Liver (tissue), 9 donors: ENCODE data around the gene ADIPOR1. TPM values are rescaled to one million over a fixed set of nuclear protein-coding genes. Genes with fewer than 3 reads are reported as not detected.
A peak's percentile ranks its signal among the peaks of the same experiment; 100 is the strongest.

Experiments used
- DNase-seq: peaks from one replicate; pipeline ENCODE4 v3.0.0-alpha.2; 2017; ENCODE audit warnings: low spot score
- H3K27ac ChIP-seq, 2 donors: one replicate each; pipeline ENCODE4 v1.7.0; 2013; ENCODE audit warnings: inconsistent platforms in 2 of 2, low read length in 2 of 2, control low read depth in 1 of 2, low read depth in 1 of 2, mild to moderate bottlenecking in 1 of 2
- H3K27me3 ChIP-seq, 4 donors: one replicate each; pipeline versions ENCODE4 v1.6.1 to v1.7.0; 2013; ENCODE audit warnings: low read length in 3 of 4, inconsistent platforms in 1 of 4, mild to moderate bottlenecking in 1 of 4, moderate library complexity in 1 of 4; ENCODE audit not compliant: control insufficient read depth in 4 of 4, insufficient read depth in 4 of 4
- H3K36me3 ChIP-seq, 4 donors: one replicate each; pipeline versions ENCODE4 v1.6.1 to v1.7.0; 2013; ENCODE audit warnings: low read length in 3 of 4, mild to moderate bottlenecking in 3 of 4, low read depth in 1 of 4, moderate library complexity in 1 of 4; ENCODE audit not compliant: control insufficient read depth in 4 of 4, insufficient read depth in 3 of 4
- H3K4me1 ChIP-seq, 4 donors: one replicate each; pipeline versions ENCODE4 v1.6.1 to v1.7.0; 2013; ENCODE audit warnings: low read length in 3 of 4, mild to moderate bottlenecking in 3 of 4, moderate library complexity in 1 of 4; ENCODE audit not compliant: control insufficient read depth in 4 of 4, insufficient read depth in 4 of 4
- H3K4me3 ChIP-seq, 3 donors: one replicate each; pipeline versions ENCODE4 v1.6.1 to v1.7.0; 2013; ENCODE audit warnings: low read length in 3 of 3, control low read depth in 1 of 3, low read depth in 1 of 3, mild to moderate bottlenecking in 1 of 3
- H3K9ac ChIP-seq, 2 donors: one replicate each; pipeline ENCODE4 v1.7.0; 2013; ENCODE audit warnings: low read length in 2 of 2, mild to moderate bottlenecking in 2 of 2, moderate library complexity in 2 of 2, control low read depth in 1 of 2, low read depth in 1 of 2
- H3K9me3 ChIP-seq, 4 donors: one replicate each; pipeline versions ENCODE4 v1.6.1 to v1.7.0; 2013; ENCODE audit warnings: low read length in 3 of 4; ENCODE audit not compliant: control insufficient read depth in 4 of 4
- CTCF ChIP-seq: fragments of 150-350 bp; IDR thresholded peaks from 2 replicates; pipeline ENCODE4 v1.5.1; 2017; ENCODE audit warnings: improper control_type of control experiment, low read depth, low read length; ENCODE audit not compliant: missing input control
- EGR1 ChIP-seq, 2 donors: IDR thresholded peaks; 2 replicates each; pipeline ENCODE4 v1.6.1; 2016 to 2018; ENCODE audit warnings: antibody characterized with exemption in 2 of 2, low read depth in 2 of 2
- FOXA1 ChIP-seq: IDR thresholded peaks from 2 replicates; pipeline ENCODE4 v1.6.1; 2016; ENCODE audit warnings: antibody characterized with exemption
- FOXA2 ChIP-seq: IDR thresholded peaks from 2 replicates; pipeline ENCODE4 v1.6.1; 2016; ENCODE audit warnings: antibody characterized with exemption
- GABPA ChIP-seq, 2 donors: IDR thresholded peaks in 1 of 2; conservative IDR thresholded peaks in 1 of 2; 2 replicates each; pipeline ENCODE4 v1.6.1; 2016; ENCODE audit warnings: antibody characterized with exemption in 2 of 2, mild to moderate bottlenecking in 1 of 2, moderate library complexity in 1 of 2
- HNF4A ChIP-seq, 2 donors: conservative IDR thresholded peaks; 2 replicates each; pipeline ENCODE4 v1.6.1; 2016; ENCODE audit warnings: antibody characterized with exemption in 2 of 2, mild to moderate bottlenecking in 2 of 2
- NR2F2 ChIP-seq: IDR thresholded peaks from 2 replicates; pipeline ENCODE4 v1.6.1; 2016; ENCODE audit warnings: antibody characterized with exemption
- RAD21 ChIP-seq, 2 donors: IDR thresholded peaks; 2 replicates each; pipeline ENCODE4 v1.6.1; 2016; ENCODE audit warnings: antibody characterized with exemption in 2 of 2, mild to moderate bottlenecking in 2 of 2
- RXRA ChIP-seq, 2 donors: IDR thresholded peaks; 2 replicates each; pipeline ENCODE4 v1.6.1; 2017 to 2018; ENCODE audit warnings: antibody characterized with exemption in 2 of 2, mild to moderate bottlenecking in 1 of 2
- SP1 ChIP-seq: IDR thresholded peaks from 2 replicates; pipeline ENCODE4 v1.6.1; 2018; ENCODE audit warnings: antibody characterized with exemption, mild to moderate bottlenecking
- TAF1 ChIP-seq: conservative IDR thresholded peaks from 2 replicates; pipeline ENCODE4 v1.6.1; 2016; ENCODE audit warnings: antibody characterized with exemption, mild to moderate bottlenecking
- YY1 ChIP-seq: IDR thresholded peaks from 2 replicates; pipeline ENCODE4 v1.6.1; 2016; ENCODE audit warnings: antibody characterized with exemption, mild to moderate bottlenecking
- whole genome bisulfite sequencing: extraction: QIAGEN DNeasy Blood & Tissue Kit; methylation state at CpG from one replicate; pipeline ENCODE4 v1.1.7; 2013; 5-methylcytosine and 5-hydroxymethylcytosine counted together
- polyA plus RNA-seq, 2 donors: library from polyadenylated mRNA; stranded (reverse) in 1 of 2; unstranded in 1 of 2; fragments of 200-250 nt in 1 of 2; fragments of >200 nt in 1 of 2; fragmentation: Nextera tagmentation in 1 of 2; extraction: Ambion mirVana in 1 of 2; gene quantifications; one replicate each; pipeline versions ENCODE4 v1.2.1 to v1.2.3, GENCODE V29; 2013 to 2015
- total RNA-seq, 2 donors: library from RNA; depleted of rRNA; stranded (reverse); fragments of >200 nt; gene quantifications; one replicate each; pipeline ENCODE4 v1.2.3, GENCODE V29; 2014
- TF ChIP-seq, protein P1 (sequence below): IDR thresholded peaks from 2 replicates; pipeline ENCODE4 v1.6.1; 2016; ENCODE audit warnings: antibody characterized with exemption
- TF ChIP-seq, protein P2 (sequence below): IDR thresholded peaks from 2 replicates; pipeline ENCODE4 v1.6.1; 2016; ENCODE audit warnings: antibody characterized with exemption
- TF ChIP-seq, protein P3 (sequence below): IDR thresholded peaks from 2 replicates; pipeline ENCODE4 v1.6.1; 2016; ENCODE audit warnings: antibody characterized with exemption
- TF ChIP-seq, protein P4 (sequence below): IDR thresholded peaks from 2 replicates; pipeline ENCODE4 v1.6.1; 2016; ENCODE audit warnings: antibody characterized with exemption, mild to moderate bottlenecking
- donor health status: healthy.
- donor health status: healthy.
- donor health status: healthy.
- donor health status: healthy.
- donor health status: healthy.

The ADIPOR1 gene
- total and polyA plus RNA-seq, 4 donors, result 58.5 to 175 (median 70.4) TPM

- H3K27me3 ChIP-seq, result no peaks in the 10 kb centered on the region
- H3K4me3 ChIP-seq, result no peak overlapping the region
- peaks cover 10 to 28% (median 18%) of the 10 kb centered on the region in 4 donors for H3K4me1 ChIP-seq
- H3K36me3 ChIP-seq, result peaks cover 12 to 28% (median 18%) of the 10 kb centered on the region in 4 donors
- H3K9me3 ChIP-seq, result no peaks in the 10 kb centered on the region
- H3K27ac ChIP-seq, result no peak overlapping the region
- no peak overlapping the region for H3K9ac ChIP-seq
- WGBS, result 94% methylated on average over 2 of the region's 2 CpGs
- TF ChIP-seq SP1, result no peak
- no peak for TF ChIP-seq TAF1
- TF ChIP-seq, protein P1, sequence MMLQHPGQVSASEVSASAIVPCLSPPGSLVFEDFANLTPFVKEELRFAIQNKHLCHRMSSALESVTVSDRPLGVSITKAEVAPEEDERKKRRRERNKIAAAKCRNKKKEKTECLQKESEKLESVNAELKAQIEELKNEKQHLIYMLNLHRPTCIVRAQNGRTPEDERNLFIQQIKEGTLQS, result no peak
- TF ChIP-seq YY1, result no peak
- TF ChIP-seq FOXA2, result no peak
- no peak for DNase-seq
These were observed 6.7 kb downstream of the ADIPOR1 start for GRCh38 chr1:202951437-202951836.

- no peak for TF ChIP-seq RAD21 (IDR thresholded peaks at IDR 0.05)
- TF ChIP-seq, protein P1, result no peak
- TF ChIP-seq TAF1, result no peak
- TF ChIP-seq YY1, result no peak
- no peak for TF ChIP-seq EGR1 (IDR thresholded peaks at IDR 0.05; ENCODE audit: low read depth in 2 of 2)
- no peak for TF ChIP-seq HNF4A (conservative IDR thresholded peaks at IDR 0.05)
- no peak for TF ChIP-seq RXRA (IDR thresholded peaks at IDR 0.05)
- no peak for TF ChIP-seq FOXA1
- TF ChIP-seq, protein P2, sequence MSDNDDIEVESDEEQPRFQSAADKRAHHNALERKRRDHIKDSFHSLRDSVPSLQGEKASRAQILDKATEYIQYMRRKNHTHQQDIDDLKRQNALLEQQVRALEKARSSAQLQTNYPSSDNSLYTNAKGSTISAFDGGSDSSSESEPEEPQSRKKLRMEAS, result no peak
- TF ChIP-seq, protein P3, sequence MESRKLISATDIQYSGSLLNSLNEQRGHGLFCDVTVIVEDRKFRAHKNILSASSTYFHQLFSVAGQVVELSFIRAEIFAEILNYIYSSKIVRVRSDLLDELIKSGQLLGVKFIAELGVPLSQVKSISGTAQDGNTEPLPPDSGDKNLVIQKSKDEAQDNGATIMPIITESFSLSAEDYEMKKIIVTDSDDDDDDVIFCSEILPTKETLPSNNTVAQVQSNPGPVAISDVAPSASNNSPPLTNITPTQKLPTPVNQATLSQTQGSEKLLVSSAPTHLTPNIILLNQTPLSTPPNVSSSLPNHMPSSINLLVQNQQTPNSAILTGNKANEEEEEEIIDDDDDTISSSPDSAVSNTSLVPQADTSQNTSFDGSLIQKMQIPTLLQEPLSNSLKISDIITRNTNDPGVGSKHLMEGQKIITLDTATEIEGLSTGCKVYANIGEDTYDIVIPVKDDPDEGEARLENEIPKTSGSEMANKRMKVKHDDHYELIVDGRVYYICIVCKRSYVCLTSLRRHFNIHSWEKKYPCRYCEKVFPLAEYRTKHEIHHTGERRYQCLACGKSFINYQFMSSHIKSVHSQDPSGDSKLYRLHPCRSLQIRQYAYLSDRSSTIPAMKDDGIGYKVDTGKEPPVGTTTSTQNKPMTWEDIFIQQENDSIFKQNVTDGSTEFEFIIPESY, result no peak
- WGBS, result over 99% methylated on average over 2 of the region's 2 CpGs
- H3K9me3 ChIP-seq, result no peaks in the 10 kb centered on the region
- no peak overlapping the region for H3K27ac ChIP-seq
- H3K36me3 ChIP-seq, result peaks cover 30 to 75% (median 65%) of the 10 kb centered on the region in 4 donors
- no peaks in the 10 kb centered on the region for H3K4me1 ChIP-seq
- no peak for DNase-seq
- no peak overlapping the region for H3K9ac ChIP-seq
- no peaks in the 10 kb centered on the region for H3K27me3 ChIP-seq
- H3K4me3 ChIP-seq, result no peak overlapping the region
These were observed 12.6 kb downstream of the ADIPOR1 start for GRCh38 chr1:202945483-202945882.

DNA sequence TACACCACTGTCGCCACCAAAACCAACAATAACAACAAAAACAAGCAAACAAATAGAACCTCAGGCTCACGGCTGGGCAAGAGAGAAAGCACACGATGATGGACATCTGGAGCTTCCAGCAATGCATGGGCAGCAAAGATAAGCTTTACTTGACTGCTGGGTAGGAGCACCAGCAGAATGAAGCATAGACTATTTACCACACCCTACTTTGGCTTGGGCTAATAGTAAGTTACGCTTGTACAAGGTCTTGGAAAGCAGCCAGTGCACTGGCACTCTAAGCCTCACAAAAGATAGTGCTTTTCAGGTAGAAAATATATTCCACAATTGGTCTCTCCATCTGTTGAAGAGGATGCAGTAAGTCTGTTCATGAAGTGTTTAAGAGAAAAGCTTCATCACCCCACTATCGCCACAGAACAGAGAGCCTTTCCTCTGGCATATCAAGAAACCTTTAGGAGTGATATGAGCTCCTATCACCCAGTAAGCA lies 13.6 kb downstream of the ADIPOR1 start:
- no peaks in the 10 kb centered on the region for H3K27me3 ChIP-seq
- H3K9me3 ChIP-seq, result no peaks in the 10 kb centered on the region
- peak; percentile 73 for DNase-seq
- no peak overlapping the region for H3K9ac ChIP-seq
- H3K4me3 ChIP-seq, result no peak overlapping the region
- no peak overlapping the region for H3K27ac ChIP-seq
- H3K4me1 ChIP-seq, result no peaks in the 10 kb centered on the region
- peaks cover 27 to 72% (median 62%) of the 10 kb centered on the region in 4 donors for H3K36me3 ChIP-seq
- 92% methylated on average over 5 of the region's 5 CpGs for WGBS
- TF ChIP-seq SP1 (no peak), CTCF (no peak), RAD21 (IDR thresholded peaks at IDR 0.05) (no peak), HNF4A (conservative IDR thresholded peaks at IDR 0.05) (no peak), FOXA1 (no peak), NR2F2 (no peak), YY1 (no peak), TAF1 (no peak), EGR1 (IDR thresholded peaks at IDR 0.05; ENCODE audit: low read depth in 2 of 2) (no peak), GABPA (IDR thresholded peaks at IDR 0.05 in 1 of 2, conservative IDR thresholded peaks at IDR 0.05 in 1 of 2) (no peak)
- TF ChIP-seq, protein P4, sequence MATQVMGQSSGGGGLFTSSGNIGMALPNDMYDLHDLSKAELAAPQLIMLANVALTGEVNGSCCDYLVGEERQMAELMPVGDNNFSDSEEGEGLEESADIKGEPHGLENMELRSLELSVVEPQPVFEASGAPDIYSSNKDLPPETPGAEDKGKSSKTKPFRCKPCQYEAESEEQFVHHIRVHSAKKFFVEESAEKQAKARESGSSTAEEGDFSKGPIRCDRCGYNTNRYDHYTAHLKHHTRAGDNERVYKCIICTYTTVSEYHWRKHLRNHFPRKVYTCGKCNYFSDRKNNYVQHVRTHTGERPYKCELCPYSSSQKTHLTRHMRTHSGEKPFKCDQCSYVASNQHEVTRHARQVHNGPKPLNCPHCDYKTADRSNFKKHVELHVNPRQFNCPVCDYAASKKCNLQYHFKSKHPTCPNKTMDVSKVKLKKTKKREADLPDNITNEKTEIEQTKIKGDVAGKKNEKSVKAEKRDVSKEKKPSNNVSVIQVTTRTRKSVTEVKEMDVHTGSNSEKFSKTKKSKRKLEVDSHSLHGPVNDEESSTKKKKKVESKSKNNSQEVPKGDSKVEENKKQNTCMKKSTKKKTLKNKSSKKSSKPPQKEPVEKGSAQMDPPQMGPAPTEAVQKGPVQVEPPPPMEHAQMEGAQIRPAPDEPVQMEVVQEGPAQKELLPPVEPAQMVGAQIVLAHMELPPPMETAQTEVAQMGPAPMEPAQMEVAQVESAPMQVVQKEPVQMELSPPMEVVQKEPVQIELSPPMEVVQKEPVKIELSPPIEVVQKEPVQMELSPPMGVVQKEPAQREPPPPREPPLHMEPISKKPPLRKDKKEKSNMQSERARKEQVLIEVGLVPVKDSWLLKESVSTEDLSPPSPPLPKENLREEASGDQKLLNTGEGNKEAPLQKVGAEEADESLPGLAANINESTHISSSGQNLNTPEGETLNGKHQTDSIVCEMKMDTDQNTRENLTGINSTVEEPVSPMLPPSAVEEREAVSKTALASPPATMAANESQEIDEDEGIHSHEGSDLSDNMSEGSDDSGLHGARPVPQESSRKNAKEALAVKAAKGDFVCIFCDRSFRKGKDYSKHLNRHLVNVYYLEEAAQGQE, result no peak
- TF ChIP-seq, protein P1, result no peak
